ENCODE measurements around the gene FAM98C.

Gene FAM98C

DNA sequence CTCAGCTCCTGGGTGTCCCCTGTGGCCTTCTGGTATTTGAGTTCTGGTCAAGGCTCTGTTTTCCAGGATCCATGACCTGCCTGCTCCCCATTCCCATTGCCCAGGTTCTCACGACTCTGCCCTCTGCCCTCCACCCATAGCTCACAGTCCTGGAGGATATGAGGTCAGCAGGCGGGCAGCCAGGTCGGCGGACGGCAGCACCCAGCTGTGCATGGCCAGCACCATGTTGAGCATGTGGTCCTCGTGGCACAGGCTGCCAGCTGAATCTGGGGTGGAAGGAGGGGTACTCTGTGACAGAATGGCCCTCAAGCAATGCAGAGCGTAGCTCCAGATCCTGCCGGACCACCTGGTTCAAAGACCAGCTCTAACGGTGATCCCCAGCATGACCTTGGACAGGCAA lies 18.0 kb downstream of the FAM98C start:
- Histone ChIP-seq H3F3A (ENCODE audit: insufficient read depth, low read length) (no peaks in the 10 kb centered on the region), H3K27me3 (ENCODE audit: insufficient read depth, low read length) (no peaks in the 10 kb centered on the region), H3K79me2 (ENCODE audit: insufficient read depth, low read length) (no peaks in the 10 kb centered on the region), H4K20me1 (ENCODE audit: insufficient read depth, low read length) (no peaks in the 10 kb centered on the region), H3K9ac (ENCODE audit: low read length) (no peak overlapping the region), H3K4me1 (ENCODE audit: insufficient read depth, low read length, severe bottlenecking) (peaks cover 14% of the 10 kb centered on the region), H3K36me3 (ENCODE audit: insufficient read depth, low read length) (no peaks in the 10 kb centered on the region), H3K9me2 (ENCODE audit: low read depth, low read length) (no peaks in the 10 kb centered on the region), H2AFZ (ENCODE audit: low read length) (no peak overlapping the region), H3K4me3 (ENCODE audit: low read depth, low read length, poor library complexity, severe bottlenecking) (no peak overlapping the region), H3K27ac (ENCODE audit: low read depth, low read length, poor library complexity, severe bottlenecking) (no peak overlapping the region), H3K4me2 (ENCODE audit: low read length) (no peak overlapping the region), H3K9me3 (ENCODE audit: low read length) (no peaks in the 10 kb centered on the region)
- no peak for TF ChIP-seq EZH2 (IDR thresholded peaks at IDR 0.05; ENCODE audit: borderline replicate concordance, low read length)
- TF ChIP-seq, protein P1, sequence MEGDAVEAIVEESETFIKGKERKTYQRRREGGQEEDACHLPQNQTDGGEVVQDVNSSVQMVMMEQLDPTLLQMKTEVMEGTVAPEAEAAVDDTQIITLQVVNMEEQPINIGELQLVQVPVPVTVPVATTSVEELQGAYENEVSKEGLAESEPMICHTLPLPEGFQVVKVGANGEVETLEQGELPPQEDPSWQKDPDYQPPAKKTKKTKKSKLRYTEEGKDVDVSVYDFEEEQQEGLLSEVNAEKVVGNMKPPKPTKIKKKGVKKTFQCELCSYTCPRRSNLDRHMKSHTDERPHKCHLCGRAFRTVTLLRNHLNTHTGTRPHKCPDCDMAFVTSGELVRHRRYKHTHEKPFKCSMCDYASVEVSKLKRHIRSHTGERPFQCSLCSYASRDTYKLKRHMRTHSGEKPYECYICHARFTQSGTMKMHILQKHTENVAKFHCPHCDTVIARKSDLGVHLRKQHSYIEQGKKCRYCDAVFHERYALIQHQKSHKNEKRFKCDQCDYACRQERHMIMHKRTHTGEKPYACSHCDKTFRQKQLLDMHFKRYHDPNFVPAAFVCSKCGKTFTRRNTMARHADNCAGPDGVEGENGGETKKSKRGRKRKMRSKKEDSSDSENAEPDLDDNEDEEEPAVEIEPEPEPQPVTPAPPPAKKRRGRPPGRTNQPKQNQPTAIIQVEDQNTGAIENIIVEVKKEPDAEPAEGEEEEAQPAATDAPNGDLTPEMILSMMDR (IDR thresholded peaks at IDR 0.05; ENCODE audit: low read length), result no peak

DNA sequence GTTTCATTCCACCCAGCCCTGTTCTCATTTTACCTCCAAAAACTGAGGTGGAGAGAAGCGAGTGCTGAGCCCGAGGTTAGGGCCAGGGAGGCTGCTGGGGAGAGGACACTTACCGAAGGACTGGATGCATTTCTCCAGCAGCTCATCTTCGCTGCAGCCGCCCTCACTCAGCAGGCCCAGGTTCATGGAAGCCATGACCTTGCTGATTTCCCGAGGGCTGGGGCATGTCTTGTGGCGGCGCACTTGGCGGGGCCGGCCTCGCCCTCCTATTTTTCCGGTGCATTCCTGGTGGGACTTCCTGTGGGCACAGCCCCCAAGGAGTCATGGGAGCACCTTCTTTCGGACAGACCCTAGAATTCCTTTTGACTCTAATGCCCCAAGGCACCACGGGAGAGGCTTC lies 19.0 kb downstream of the FAM98C start:
- Histone ChIP-seq H3K36me3 (ENCODE audit: insufficient read depth, low read length) (no peaks in the 10 kb centered on the region), H3K79me2 (ENCODE audit: insufficient read depth, low read length) (no peaks in the 10 kb centered on the region)
- no peak for TF ChIP-seq EZH2 (IDR thresholded peaks at IDR 0.05; ENCODE audit: borderline replicate concordance, low read length)
- TF ChIP-seq, protein P1 (IDR thresholded peaks at IDR 0.05; ENCODE audit: low read length), result no peak

DNA sequence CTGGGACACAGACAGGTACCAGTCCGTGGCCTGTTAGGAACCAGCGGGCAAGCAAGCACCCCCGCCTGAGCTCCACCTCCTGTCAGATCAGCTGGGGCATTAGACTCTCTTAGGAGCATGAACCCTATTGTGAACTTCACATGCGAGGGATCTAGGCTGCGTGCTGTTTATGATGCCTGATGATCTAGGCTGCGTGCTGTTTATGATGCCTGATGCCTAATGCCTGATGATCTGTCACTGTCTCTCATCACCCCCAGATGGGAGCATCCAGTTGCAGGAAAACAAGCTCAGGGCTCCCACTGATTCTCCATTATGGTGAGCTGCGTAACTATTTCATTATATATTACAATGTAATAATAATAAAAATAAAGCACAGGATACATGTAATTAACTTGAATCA lies 19.5 kb downstream of the FAM98C start:
- H4K20me1 ChIP-seq (ENCODE audit: insufficient read depth, low read length), result no peaks in the 10 kb centered on the region
- no peaks in the 10 kb centered on the region for H3K36me3 ChIP-seq (ENCODE audit: insufficient read depth, low read length)
- H2AFZ ChIP-seq (ENCODE audit: low read length), result no peak overlapping the region
- no peak overlapping the region for H3K4me2 ChIP-seq (ENCODE audit: low read length)
- no peaks in the 10 kb centered on the region for H3K9me2 ChIP-seq (ENCODE audit: low read depth, low read length)
- H3K27me3 ChIP-seq (ENCODE audit: insufficient read depth, low read length), result no peaks in the 10 kb centered on the region
- no peak overlapping the region for H3K9ac ChIP-seq (ENCODE audit: low read length)
- no peaks in the 10 kb centered on the region for H3K9me3 ChIP-seq (ENCODE audit: low read length)
- H3K27ac ChIP-seq (ENCODE audit: low read depth, low read length, poor library complexity, severe bottlenecking), result no peak overlapping the region
- TF ChIP-seq EZH2 (IDR thresholded peaks at IDR 0.05; ENCODE audit: borderline replicate concordance, low read length), result no peak
- TF ChIP-seq, protein P1 (IDR thresholded peaks at IDR 0.05; ENCODE audit: low read length), result no peak
- H3K4me3 ChIP-seq (ENCODE audit: low read depth, low read length, poor library complexity, severe bottlenecking), result no peak overlapping the region
- H3K4me1 ChIP-seq (ENCODE audit: insufficient read depth, low read length, severe bottlenecking), result peaks cover 23% of the 10 kb centered on the region
- no peaks in the 10 kb centered on the region for H3F3A ChIP-seq (ENCODE audit: insufficient read depth, low read length)
- no peaks in the 10 kb centered on the region for H3K79me2 ChIP-seq (ENCODE audit: insufficient read depth, low read length)

More for the DNA sequence above, 19.0 kb downstream of the FAM98C start:
- Histone ChIP-seq H2AFZ (ENCODE audit: low read length) (no peak overlapping the region), H3K9ac (ENCODE audit: low read length) (no peak overlapping the region), H3K27ac (ENCODE audit: low read depth, low read length, poor library complexity, severe bottlenecking) (no peak overlapping the region), H3K9me2 (ENCODE audit: low read depth, low read length) (no peaks in the 10 kb centered on the region), H4K20me1 (ENCODE audit: insufficient read depth, low read length) (no peaks in the 10 kb centered on the region), H3K27me3 (ENCODE audit: insufficient read depth, low read length) (no peaks in the 10 kb centered on the region), H3K4me1 (ENCODE audit: insufficient read depth, low read length, severe bottlenecking) (peaks cover 21% of the 10 kb centered on the region), H3K4me3 (ENCODE audit: low read depth, low read length, poor library complexity, severe bottlenecking) (no peak overlapping the region), H3K9me3 (ENCODE audit: low read length) (no peaks in the 10 kb centered on the region), H3K4me2 (ENCODE audit: low read length) (no peak overlapping the region), H3F3A (ENCODE audit: insufficient read depth, low read length) (no peaks in the 10 kb centered on the region)
